Activated CD4-positive, alpha-beta T cell treated with anti-CD3 and anti-CD28 coated beads, Interleukin-2, amount 10 ng/mL, durations not matched to agents 24 days and 14 days (primary cell): ENCODE data around the gene NOM1. TPM values are rescaled to one million over a fixed set of nuclear protein-coding genes. Genes with fewer than 3 reads are reported as not detected.
"Not testable (repeated sequence)": the region's sequence is repeated elsewhere in the genome, so short reads cannot be mapped to it uniquely, and the experiment has no call there.

ENCODE experiments used
- DNase-seq: peaks from one replicate; pipeline ENCODE4 v3.0.0; 2022
- H3K27ac Mint-ChIP-seq: one replicate; pipeline ENCODE4 v1.8.0; 2022; ENCODE audit warnings: mild to moderate bottlenecking, mixed read lengths
- H3K27me3 Mint-ChIP-seq: one replicate; pipeline ENCODE4 v1.8.0; 2022; ENCODE audit warnings: mixed read lengths
- H3K36me3 Mint-ChIP-seq: one replicate; pipeline ENCODE4 v1.8.0; 2022; ENCODE audit warnings: low read depth, mild to moderate bottlenecking, mixed read lengths
- H3K4me1 Mint-ChIP-seq: one replicate; pipeline ENCODE4 v1.8.0; 2021; ENCODE audit warnings: mixed read lengths
- H3K4me3 Mint-ChIP-seq: one replicate; pipeline ENCODE4 v1.8.0; 2022; ENCODE audit warnings: mild to moderate bottlenecking, moderate library complexity, mixed read lengths
- H3K9me3 Mint-ChIP-seq: one replicate; pipeline ENCODE4 v1.8.0; 2021; ENCODE audit warnings: mixed read lengths
- intact Hi-C: fragments of 100-400 bp; cut with micrococcal nuclease; formaldehyde crosslinking; loops from one replicate; pipeline ENCODE4 v1.15.1; 2023
- total RNA-seq: library from RNA; stranded (reverse); gene quantifications from 2 replicates; pipeline ENCODE4 v1.2.3, GENCODE V29; 2022

The NOM1 gene
- total RNA-seq, 1 donor from 2014 or later = 54.5 TPM

- H3K4me1 Mint-ChIP-seq = peaks cover 38% of the 10 kb centered on the region
- DNase-seq, H3K27ac Mint-ChIP-seq, H3K36me3 Mint-ChIP-seq, intact Hi-C loops, H3K4me3 Mint-ChIP-seq, H3K9me3 Mint-ChIP-seq: not testable (repeated sequence)
- peaks cover 45% of the 10 kb centered on the region for H3K27me3 Mint-ChIP-seq
These were observed 23.7 kb upstream of the NOM1 start for GRCh38 chr7:156925821-156926220.

DNA sequence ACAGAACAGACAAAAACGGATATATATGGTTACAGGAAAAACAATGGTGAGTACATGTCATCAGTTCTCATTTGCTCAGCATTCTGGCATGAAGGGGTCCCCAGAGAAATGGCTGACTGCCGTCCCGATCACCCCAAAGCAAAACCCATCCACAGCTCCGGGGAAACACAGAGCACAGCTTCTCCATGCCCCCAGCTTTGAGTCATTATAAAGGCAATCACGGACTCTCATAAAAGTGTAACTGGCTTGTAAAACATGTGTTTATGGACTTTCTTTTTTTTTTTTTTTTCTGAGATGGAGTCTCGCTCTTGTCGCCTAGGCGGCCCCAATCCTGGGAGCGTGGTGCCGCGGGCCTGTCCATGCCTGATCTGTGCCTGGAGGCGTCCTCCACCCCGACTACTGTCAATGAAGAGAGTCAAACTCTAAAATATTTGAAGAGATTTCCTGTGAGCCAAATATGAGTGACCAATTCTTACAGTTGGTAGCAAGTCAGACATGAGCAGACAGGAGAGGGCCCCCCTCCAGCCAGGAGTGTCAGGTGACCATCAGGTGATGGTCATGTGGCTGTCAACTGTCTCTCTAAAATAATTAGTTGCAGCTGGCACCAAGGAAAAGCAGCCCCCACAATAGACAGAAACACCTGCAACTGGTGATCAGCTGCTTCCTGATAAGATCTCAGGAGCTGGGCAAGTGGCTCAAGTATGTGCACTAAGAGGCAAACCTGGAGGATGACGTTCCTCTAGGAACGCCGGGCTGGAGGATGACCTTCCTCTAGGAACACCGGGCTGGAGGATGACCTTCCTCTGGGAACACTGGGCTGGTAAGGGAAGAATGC is 21.7 kb upstream of the NOM1 start:
- H3K4me1 Mint-ChIP-seq = peaks cover 36% of the 10 kb centered on the region
- peaks cover 45% of the 10 kb centered on the region for H3K27me3 Mint-ChIP-seq
- intact Hi-C loops = no loop called here

DNA sequence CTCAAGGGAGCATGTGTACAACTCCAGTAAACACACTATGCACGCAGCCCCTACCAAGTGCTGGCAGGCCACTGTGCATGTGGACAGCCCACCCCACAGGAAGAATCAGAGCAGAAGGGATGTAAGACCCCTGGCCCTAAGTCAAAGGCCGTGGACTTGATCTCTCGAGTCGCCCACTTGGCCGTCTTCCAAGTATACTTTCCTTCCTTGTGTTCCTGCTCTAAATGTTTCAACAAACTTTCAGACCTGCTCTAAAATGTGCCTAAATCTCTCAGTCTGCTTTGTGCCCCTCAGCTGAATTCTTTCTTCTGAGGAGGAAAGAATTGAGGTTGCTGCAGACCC is 21.1 kb upstream of the NOM1 start:
- no peak overlapping the region for H3K27ac Mint-ChIP-seq
- peaks cover under 1% of the 10 kb centered on the region for H3K36me3 Mint-ChIP-seq
- intact Hi-C loops = no loop called here
- H3K4me3 Mint-ChIP-seq = no peak overlapping the region
- peaks cover 30% of the 10 kb centered on the region for H3K4me1 Mint-ChIP-seq
- H3K9me3 Mint-ChIP-seq = peaks cover 2% of the 10 kb centered on the region
- DNase-seq = no peak
- peaks cover 42% of the 10 kb centered on the region for H3K27me3 Mint-ChIP-seq

More for the DNA sequence above, 21.7 kb upstream of the NOM1 start:
- Mint-ChIP-seq H3K9me3 (peaks cover 5% of the 10 kb centered on the region), H3K4me3 (no peak overlapping the region), H3K36me3 (peaks cover 4% of the 10 kb centered on the region), H3K27ac (no peak overlapping the region)
- no peak for DNase-seq

DNA sequence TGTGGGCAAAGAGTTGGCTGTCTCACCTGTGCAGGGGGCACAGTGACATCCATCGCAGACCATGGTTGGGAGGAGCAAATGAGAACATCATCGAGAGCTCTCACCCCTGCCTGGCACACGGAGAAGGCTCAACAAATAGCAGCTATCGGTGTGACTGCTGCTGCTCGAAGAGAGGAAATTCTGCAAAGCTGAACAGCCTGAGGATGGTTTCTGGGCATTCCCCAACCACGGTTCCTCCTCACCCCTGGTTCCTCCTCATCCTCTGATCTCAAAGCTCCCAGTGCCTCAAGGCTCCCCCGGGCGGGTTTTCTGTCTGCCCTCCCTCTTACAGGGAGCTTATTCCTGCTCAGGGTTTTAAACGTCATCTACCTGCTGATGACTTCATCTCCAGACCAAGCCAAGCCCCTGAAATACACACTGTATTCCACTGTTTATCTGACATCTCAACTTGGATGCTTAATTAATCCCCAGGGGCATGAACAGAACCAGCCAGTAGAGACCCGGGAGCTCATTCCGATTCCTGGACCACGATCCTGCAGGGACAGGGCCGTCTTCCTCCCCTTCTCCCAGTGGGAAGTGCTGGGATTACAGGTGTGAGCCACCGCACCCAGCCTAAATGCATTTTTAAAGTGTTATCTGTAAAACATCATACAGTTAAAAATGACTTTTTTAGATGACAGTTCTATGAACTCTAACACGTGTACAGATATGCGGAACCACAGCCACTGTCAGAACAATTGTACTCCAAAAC is 19.5 kb upstream of the NOM1 start:
- intact Hi-C loops = no loop called here
- Mint-ChIP-seq H3K36me3 (no peaks in the 10 kb centered on the region), H3K4me3 (peak overlapping the region; percentile 44), H3K27me3 (peaks cover 36% of the 10 kb centered on the region), H3K4me1 (peaks cover 21% of the 10 kb centered on the region), H3K9me3 (no peaks in the 10 kb centered on the region), H3K27ac (no peak overlapping the region)
- peak; percentile 78 for DNase-seq

- intact Hi-C loops = no loop called here
- H3K27ac Mint-ChIP-seq = no peak overlapping the region
- H3K4me1 Mint-ChIP-seq = peaks cover 21% of the 10 kb centered on the region
- peaks cover 29% of the 10 kb centered on the region for H3K27me3 Mint-ChIP-seq
- H3K4me3 Mint-ChIP-seq = no peak overlapping the region
- H3K9me3 Mint-ChIP-seq = no peaks in the 10 kb centered on the region
- DNase-seq = no peak
- no peaks in the 10 kb centered on the region for H3K36me3 Mint-ChIP-seq
These were observed 17.5 kb upstream of the NOM1 start for GRCh38 chr7:156932006-156932405.

- Mint-ChIP-seq H3K27ac (no peak overlapping the region), H3K4me1 (peaks cover 5% of the 10 kb centered on the region), H3K4me3 (no peak overlapping the region), H3K27me3 (peaks cover 6% of the 10 kb centered on the region), H3K36me3 (no peaks in the 10 kb centered on the region), H3K9me3 (no peaks in the 10 kb centered on the region)
- intact Hi-C loops = no loop called here
- DNase-seq = no peak
These were observed 14.3 kb upstream of the NOM1 start for GRCh38 chr7:156935250-156935649.

GRCh38 chr7:156936766-156937165 is 12.7 kb upstream of the NOM1 start:
- DNase-seq, H3K36me3 Mint-ChIP-seq: not testable (repeated sequence)

GRCh38 chr7:156940421-156941122 is 8.9 kb upstream of the NOM1 start:
- intact Hi-C loops = no loop called here
- H3K27ac Mint-ChIP-seq = no peak overlapping the region
- no peak overlapping the region for H3K4me3 Mint-ChIP-seq
- DNase-seq = no peak
- peaks cover 7% of the 10 kb centered on the region for H3K9me3 Mint-ChIP-seq
- peaks cover 30% of the 10 kb centered on the region for H3K27me3 Mint-ChIP-seq
- H3K36me3 Mint-ChIP-seq = no peaks in the 10 kb centered on the region
- H3K4me1 Mint-ChIP-seq = peaks cover 4% of the 10 kb centered on the region

More at GRCh38 chr7:156936766-156937165, 12.7 kb upstream of the NOM1 start:
- H3K27ac Mint-ChIP-seq, intact Hi-C loops, H3K27me3 Mint-ChIP-seq, H3K9me3 Mint-ChIP-seq, H3K4me3 Mint-ChIP-seq, H3K4me1 Mint-ChIP-seq: not testable (repeated sequence)

GRCh38 chr7:156941393-156942182 is 7.9 kb upstream of the NOM1 start:
- DNase-seq = no peak
- Mint-ChIP-seq H3K27me3 (peaks cover 30% of the 10 kb centered on the region), H3K9me3 (peaks cover 7% of the 10 kb centered on the region), H3K4me1 (peaks cover 4% of the 10 kb centered on the region), H3K36me3 (no peaks in the 10 kb centered on the region), H3K4me3 (no peak overlapping the region), H3K27ac (no peak overlapping the region)
- intact Hi-C loops = no loop called here

DNA sequence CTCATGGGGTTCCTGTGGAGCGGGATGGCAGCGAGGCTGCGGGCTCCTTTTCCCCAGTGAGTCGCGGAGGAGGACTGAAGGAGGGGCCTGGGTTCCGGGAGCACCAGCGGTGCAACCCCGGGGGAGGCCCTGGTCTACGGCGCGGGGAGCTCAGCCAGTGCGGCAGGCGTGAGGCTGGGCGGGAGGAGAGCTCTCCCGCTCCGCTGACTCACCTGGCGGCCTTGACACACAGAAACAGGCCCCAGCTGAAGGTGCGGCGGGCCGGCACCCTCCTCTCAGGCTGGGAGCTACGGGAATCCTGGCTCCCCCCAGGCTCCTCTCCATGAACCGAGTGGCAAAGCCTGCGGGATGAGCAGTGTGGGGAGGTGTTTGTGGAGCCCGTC is 6.8 kb upstream of the NOM1 start:
- intact Hi-C loops = no loop called here
- Mint-ChIP-seq H3K4me1 (peaks cover 6% of the 10 kb centered on the region), H3K36me3 (no peaks in the 10 kb centered on the region), H3K4me3 (no peak overlapping the region), H3K27ac (no peak overlapping the region), H3K9me3 (peaks cover 7% of the 10 kb centered on the region), H3K27me3 (peaks cover 36% of the 10 kb centered on the region)
- DNase-seq = no peak

- no peak for DNase-seq
- intact Hi-C loops = no loop called here
- Mint-ChIP-seq H3K9me3 (peaks cover 7% of the 10 kb centered on the region), H3K27ac (no peak overlapping the region), H3K4me1 (peaks cover 6% of the 10 kb centered on the region), H3K27me3 (peaks cover 37% of the 10 kb centered on the region), H3K36me3 (no peaks in the 10 kb centered on the region), H3K4me3 (no peak overlapping the region)
These were observed 6.1 kb upstream of the NOM1 start for GRCh38 chr7:156943091-156944041.

DNA sequence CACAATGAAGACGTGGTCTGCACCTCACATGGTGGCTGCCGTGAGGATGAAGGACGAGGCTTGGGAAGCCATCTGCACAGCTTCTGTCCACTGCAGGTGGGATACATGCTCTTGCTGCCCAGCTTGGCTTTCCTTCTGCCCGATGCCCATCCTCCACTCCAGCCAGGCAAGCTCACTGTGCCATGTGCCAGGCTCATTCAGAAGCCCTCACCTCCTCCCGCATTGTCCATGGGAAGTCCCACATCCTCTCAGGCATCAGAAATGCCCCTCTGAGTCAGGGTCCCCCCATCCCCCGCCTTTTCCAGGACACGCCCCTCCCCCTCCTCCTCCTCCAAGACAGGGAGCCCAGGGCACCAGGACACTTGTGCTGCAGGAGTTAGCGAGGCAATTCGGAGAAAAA is 4.6 kb upstream of the NOM1 start:
- intact Hi-C loops = no loop called here
- Mint-ChIP-seq H3K36me3 (no peaks in the 10 kb centered on the region), H3K4me1 (peaks cover 6% of the 10 kb centered on the region), H3K4me3 (no peak overlapping the region), H3K27ac (no peak overlapping the region), H3K9me3 (peaks cover 7% of the 10 kb centered on the region), H3K27me3 (peaks cover 37% of the 10 kb centered on the region)
- DNase-seq = no peak
